GM18868 (cell line): Measurements from ENCODE around the gene PLCL2.
"Not testable (repeated sequence)": the region's sequence is repeated elsewhere in the genome, so short reads cannot be mapped to it uniquely, and the experiment has no call there.

Source experiments
- ATAC-seq: cut with Tn5 transposase; IDR thresholded peaks from one replicate; pipeline ENCODE4 v1.9.1; 2021; ENCODE audit warnings: mild to moderate bottlenecking, moderate library complexity; ENCODE audit not compliant: unreplicated experiment

Gene PLCL2

DNA sequence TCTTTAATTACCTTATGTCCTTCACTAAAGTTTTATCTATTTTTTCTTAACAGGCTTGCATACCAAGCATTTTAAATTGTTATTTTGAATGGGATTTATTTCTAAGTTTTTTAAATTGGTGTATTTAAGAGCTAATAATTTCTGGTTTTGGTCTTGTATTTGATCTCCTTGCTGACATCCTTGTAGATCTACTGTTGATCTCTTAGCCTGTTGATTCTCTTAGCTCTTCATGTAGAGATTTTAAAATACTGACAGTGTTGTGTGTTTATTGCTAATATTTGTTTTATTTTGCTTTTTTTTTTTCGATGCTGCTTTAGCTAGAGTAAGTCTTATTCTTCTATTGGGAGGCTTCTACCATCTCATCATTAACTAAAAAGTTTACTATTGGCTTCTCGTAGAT lies 65.5 kb downstream of the PLCL2 start:
- no peak for ATAC-seq

DNA sequence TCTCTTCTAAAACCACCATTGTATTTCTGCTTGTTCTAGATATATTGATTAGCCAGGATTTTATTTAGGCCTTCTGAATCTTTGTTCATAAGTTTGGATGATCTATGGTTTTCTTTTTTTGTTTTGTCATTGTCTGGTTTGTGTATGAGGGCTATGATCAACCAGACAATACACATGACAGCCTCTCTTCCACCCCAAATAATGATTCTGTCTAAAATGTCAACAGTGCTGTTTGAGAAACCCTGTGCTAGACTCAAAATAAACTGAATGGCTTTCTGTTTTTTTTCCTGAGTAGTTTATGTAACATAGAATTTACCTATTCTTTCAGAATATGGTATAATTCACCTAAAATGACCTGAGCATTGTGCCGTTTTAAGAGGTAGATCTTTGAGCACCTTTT lies 66.1 kb downstream of the PLCL2 start:
- no peak for ATAC-seq

DNA sequence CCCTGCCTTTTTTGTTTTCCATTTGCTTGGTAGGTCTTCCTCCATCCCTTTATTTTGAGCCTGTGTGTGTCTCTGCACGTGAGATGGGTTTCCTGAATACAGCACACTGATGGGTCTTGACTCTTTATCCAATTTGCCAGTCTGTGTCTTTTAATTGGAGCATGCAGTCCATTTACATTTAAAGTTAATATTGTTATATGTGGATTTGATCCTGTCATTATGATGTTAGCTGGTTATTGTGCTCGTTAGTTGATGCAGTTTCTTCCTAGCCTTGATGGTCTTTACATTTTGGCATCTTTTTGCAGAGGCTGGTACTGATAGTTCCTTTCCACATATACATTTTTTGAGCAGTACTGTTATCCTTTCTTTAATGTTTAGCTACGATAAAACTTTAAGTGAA lies 73.1 kb downstream of the PLCL2 start:
- ATAC-seq = not testable (repeated sequence)

GRCh38 chr3:16960125-16960524 lies 75.4 kb downstream of the PLCL2 start:
- ATAC-seq = no peak

GRCh38 chr3:16961621-16962205 lies 77.0 kb downstream of the PLCL2 start:
- no peak for ATAC-seq

DNA sequence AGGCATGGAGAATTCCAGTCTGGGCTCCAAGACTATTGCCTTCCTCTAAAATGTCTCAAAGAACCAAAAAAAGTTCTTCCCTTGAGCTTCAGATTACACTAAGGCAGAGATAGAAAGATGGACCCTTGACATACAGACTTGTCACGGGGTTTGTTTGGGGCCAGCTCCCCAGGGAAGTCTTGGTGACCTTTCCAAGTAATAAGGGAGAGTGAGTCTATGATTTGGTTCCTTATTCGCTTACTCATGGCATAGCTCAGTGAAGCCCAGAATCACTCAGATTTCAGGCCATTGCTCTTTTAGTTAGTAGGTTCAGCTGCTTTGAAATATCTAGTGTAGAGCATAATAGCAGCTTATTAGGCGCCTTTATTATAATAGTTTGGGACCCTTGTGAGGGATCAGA lies 90.3 kb downstream of the PLCL2 start:
- ATAC-seq = no peak

- no peak for ATAC-seq
Measured at GRCh38 chr3:16978234-16978920, 93.6 kb downstream of the PLCL2 start.

- no peak for ATAC-seq
Measured at GRCh38 chr3:16978921-16979271, 94.1 kb downstream of the PLCL2 start.

DNA sequence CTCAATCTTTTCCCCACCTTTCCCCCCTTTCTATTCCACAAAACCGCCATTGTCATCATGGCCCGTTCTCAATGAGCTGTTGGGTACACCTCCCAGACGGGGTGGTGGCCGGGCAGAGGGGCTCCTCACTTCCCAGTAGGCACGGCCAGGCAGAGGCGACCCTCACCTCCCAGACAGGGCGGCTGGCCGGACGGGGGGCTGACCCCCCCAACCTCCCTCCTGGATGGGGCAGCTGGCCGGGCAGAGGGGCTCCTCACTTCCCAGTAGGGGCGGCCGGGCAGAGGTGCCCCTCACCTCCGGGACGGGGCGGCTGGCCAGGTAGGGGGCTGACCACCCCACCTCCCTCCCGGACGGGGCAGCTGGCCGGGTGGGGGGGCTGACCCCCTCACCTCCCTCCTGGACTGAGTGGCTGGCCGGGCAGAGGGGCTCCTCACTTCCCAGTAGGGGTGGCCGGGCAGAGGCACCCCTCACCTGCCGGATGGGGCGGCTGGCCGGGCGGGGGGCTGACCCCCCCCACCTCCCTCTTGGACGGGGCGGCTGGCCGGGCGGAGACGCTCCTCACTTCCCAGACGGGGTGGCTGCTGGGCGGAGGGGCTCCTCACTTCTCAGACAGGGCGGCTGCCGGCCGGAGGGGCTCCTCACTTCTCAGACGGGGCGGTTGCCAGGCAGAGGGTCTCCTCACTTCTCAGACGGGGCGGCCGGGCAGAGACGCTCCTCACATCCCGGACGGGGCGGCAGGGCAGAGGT lies 95.2 kb downstream of the PLCL2 start:
- not testable (repeated sequence) for ATAC-seq

- not testable (repeated sequence) for ATAC-seq
Measured at GRCh38 chr3:16980526-16980925, 95.8 kb downstream of the PLCL2 start.

DNA sequence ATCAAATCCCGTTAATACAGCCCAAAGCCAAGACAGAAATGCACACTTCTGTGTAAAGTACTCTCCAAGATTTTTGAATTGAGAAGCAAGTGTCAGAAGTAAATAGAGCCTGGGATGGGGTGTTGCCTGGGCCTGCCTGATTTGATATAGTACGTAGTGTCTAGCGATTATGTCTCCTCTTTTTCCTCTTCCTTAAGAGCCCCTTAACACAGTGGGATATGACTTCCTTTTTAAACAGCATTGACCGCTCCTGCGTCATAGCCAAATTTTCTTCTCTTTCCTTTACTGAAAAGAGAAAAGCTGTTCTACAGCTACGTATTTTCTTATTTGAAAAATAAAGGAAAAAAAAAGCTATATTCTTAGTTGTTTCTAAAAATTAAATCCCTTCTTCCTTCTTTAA lies 97.7 kb downstream of the PLCL2 start:
- ATAC-seq = no peak

GRCh38 chr3:16985608-16986007 lies 100.9 kb downstream of the PLCL2 start:
- ATAC-seq = no peak

GRCh38 chr3:16987141-16987540 lies 102.4 kb downstream of the PLCL2 start:
- ATAC-seq = no peak

- ATAC-seq = no peak
Measured at GRCh38 chr3:16990163-16990562, 105.4 kb downstream of the PLCL2 start.

- ATAC-seq = no peak
Measured at GRCh38 chr3:16992198-16992597, 107.4 kb downstream of the PLCL2 start.

- no peak for ATAC-seq
Measured at GRCh38 chr3:16993227-16993626, 108.5 kb downstream of the PLCL2 start.

DNA sequence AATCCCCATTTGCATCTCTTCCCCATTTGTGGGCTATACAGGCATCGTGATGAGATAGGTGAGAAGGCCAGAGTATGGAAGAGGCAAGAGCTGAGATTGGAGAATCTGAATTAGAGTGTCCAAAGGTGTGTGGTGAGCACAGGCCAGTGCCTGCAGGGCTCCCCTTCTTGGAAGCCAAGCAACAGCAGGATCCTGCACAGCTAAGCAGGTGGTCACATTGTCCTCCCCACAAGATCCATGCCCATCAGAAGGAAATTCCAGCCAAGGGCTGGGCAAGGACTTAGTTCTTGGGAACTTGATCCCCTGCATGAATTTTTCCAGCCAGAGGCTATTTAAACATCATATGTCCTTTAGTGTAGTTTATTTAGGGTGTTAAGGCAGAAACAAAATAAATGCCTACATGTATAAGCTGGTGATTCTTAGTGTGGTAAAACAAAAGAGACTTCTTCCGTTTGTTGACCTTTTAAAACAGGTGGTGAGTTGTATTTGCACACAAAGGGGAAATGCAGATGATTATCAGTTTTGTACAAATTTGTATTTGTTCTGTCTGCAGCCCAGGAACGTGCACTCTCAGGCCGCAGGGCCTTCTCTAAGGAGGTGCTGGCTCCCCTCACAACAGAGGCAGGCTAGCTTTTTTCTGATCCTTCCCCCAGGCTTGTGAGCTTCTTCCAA lies 110.2 kb downstream of the PLCL2 start:
- ATAC-seq = no peak

GRCh38 chr3:16995601-16996000 lies 110.8 kb downstream of the PLCL2 start:
- ATAC-seq = no peak

DNA sequence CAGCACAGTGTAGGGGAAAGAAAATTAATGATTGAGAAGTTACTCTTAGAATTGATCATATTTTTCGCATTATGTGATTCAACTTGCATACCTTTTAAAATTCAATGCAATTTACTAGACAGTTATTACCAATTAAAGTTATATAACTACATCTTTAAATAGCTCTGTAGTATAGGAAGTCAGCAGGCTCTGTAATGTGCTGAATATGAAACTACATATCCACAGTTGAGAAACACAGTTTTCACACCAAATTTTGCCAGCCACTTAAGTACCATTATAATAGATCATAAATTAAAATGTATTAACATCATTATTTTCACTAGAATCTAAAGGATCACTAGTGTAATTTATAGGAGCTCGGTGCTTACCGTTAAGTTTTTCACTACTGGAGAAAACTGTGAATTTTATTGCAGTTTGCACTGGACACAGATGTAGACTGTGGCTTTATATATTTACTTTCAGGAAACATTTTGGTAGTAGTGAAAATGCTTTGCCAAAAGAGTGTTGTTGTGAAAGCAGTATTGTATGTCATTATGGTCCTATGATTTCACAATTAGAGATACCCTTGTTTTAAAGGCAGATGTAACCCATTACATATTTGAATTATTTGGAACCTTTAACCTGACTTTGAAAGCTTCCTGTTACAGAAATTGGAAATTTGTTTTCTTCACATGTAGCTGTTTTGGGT lies 113.6 kb downstream of the PLCL2 start:
- ATAC-seq = peak; percentile 57

DNA sequence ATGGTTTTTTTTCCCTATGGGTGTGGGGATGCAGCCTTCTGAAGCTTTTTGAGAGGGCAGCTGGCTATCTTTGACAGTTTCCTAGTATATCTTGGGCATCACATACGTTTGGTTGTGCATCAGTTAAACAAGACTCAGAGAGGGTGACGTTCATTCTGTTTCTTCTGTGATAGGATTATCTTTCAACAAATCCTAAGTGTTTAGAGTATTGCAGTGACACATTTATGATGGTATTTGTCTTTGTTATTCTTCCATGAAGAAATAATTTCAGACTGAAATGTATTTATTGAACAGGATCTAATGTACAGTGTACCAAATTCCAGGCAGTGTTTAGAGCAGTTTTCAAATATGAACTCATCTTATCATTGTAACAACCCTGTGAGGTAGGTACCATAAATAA lies 114.4 kb downstream of the PLCL2 start:
- no peak for ATAC-seq

- ATAC-seq = no peak
Measured at GRCh38 chr3:16999871-17000270, 115.1 kb downstream of the PLCL2 start.
